Right ventricle myocardium superior (tissue), 1 donor: ENCODE results near the gene NPNT. TPM values are rescaled to one million over a fixed set of nuclear protein-coding genes. Genes with fewer than 3 reads are reported as not detected.

ENCODE experiments used
- ATAC-seq: fragments of 200-7000 bp; cut with Tn5 transposase; one replicate; pipeline ENCODE4 v1.9.1; 2020; ENCODE audit warnings: mild to moderate bottlenecking; ENCODE audit not compliant: poor library complexity
- DNase-seq: peaks from one replicate; pipeline ENCODE4 v3.0.0-alpha.2; 2020
- intact Hi-C: fragments of 100-400 bp; cut with DNase I; formaldehyde crosslinking; loops from one replicate; pipeline ENCODE4 v1.11.2; 2022
- total RNA-seq: library from RNA; stranded (reverse); fragmentation: NEBNext Ultra II Directional; extraction: Animal tissue kit (Norgen Biotek cat#: 25700); gene quantifications from one replicate; pipeline ENCODE4 v1.2.1, GENCODE V29; 2021
- donor health status: DM: no; HTN: yes; CAD: no; lungs with severe emphysema.

NPNT gene
- total RNA-seq, 1 donor from 2014 or later, result 2.1 TPM

GRCh38 chr4:105957680-105958079 is 62.4 kb downstream of the NPNT start:
- intact Hi-C loops, result no loop called here
- ATAC-seq (no peak), DNase-seq (no peak)

- no peak for DNase-seq
- ATAC-seq, result no peak
- intact Hi-C loops, result no loop called here
Observed at GRCh38 chr4:105963461-105964400, 68.5 kb downstream of the NPNT start.

GRCh38 chr4:105965183-105965800 is 70.0 kb downstream of the NPNT start:
- DNase-seq, result no peak
- intact Hi-C loops, result no loop called here
- ATAC-seq, result no peak

- intact Hi-C loops, result no loop called here
- DNase-seq (no peak), ATAC-seq (no peak)
Observed at GRCh38 chr4:105966051-105966450, 70.8 kb downstream of the NPNT start.

GRCh38 chr4:105967058-105967658 is 71.9 kb downstream of the NPNT start:
- ATAC-seq (peak; percentile 39), DNase-seq (no peak)
- intact Hi-C loops, result no loop called here

GRCh38 chr4:105969575-105969974 is 74.3 kb downstream of the NPNT start:
- ATAC-seq (no peak), DNase-seq (no peak)
- intact Hi-C loops, result no loop called here

GRCh38 chr4:105970371-105970770 is 75.1 kb downstream of the NPNT start:
- DNase-seq (no peak), ATAC-seq (no peak)
- intact Hi-C loops, result no loop called here

- DNase-seq (no peak), ATAC-seq (no peak)
- intact Hi-C loops, result no loop called here
Observed at GRCh38 chr4:105971036-105971435, 75.8 kb downstream of the NPNT start.

GRCh38 chr4:105972946-105973621 is 77.8 kb downstream of the NPNT start:
- DNase-seq (no peak), ATAC-seq (no peak)

GRCh38 chr4:105976915-105977314 is 81.6 kb downstream of the NPNT start:
- intact Hi-C loops, result no loop called here
- no peak for ATAC-seq
- no peak for DNase-seq

More at GRCh38 chr4:105972946-105973621, 77.8 kb downstream of the NPNT start:
- intact Hi-C loops, result no loop called here

- no peak for ATAC-seq
- peak; percentile 42 for DNase-seq
Observed at GRCh38 chr4:105978684-105979296, 83.5 kb downstream of the NPNT start.

GRCh38 chr4:105979506-105979905 is 84.2 kb downstream of the NPNT start:
- no peak for DNase-seq
- no peak for ATAC-seq
- intact Hi-C loops, result no loop called here

More at GRCh38 chr4:105978684-105979296, 83.5 kb downstream of the NPNT start:
- intact Hi-C loops, result no loop called here

- ATAC-seq (no peak), DNase-seq (no peak)
- intact Hi-C loops, result no loop called here
Observed at GRCh38 chr4:105988671-105989070, 93.4 kb downstream of the NPNT start.

- ATAC-seq (no peak), DNase-seq (no peak)
- intact Hi-C loops, result no loop called here
Observed at GRCh38 chr4:105989485-105990242, 94.4 kb downstream of the NPNT start.

- intact Hi-C loops, result no loop called here
- ATAC-seq, result peak; percentile 99
Observed at GRCh38 chr4:105990933-105991332, 95.7 kb downstream of the NPNT start.

GRCh38 chr4:105991726-105992125 is 96.5 kb downstream of the NPNT start:
- intact Hi-C loops, result no loop called here
- ATAC-seq, result no peak

More at GRCh38 chr4:105990933-105991332, 95.7 kb downstream of the NPNT start:
- DNase-seq, result peak; percentile 92

GRCh38 chr4:105992641-105993305 is 97.5 kb downstream of the NPNT start:
- no peak for ATAC-seq
- DNase-seq, result no peak
- intact Hi-C loops, result no loop called here

More at GRCh38 chr4:105991726-105992125, 96.5 kb downstream of the NPNT start:
- no peak for DNase-seq
